Type B pancreatic cell (in vitro differentiated cells): ENCODE data around the gene MAD1L1. TPM values are rescaled to one million over a fixed set of nuclear protein-coding genes. Genes with fewer than 3 reads are reported as not detected.

ENCODE experiments used
- DNase-seq: peaks from one replicate; pipeline ENCODE4 v3.0.0; 2021; ENCODE audit warnings: mixed read lengths; ENCODE audit not compliant: unreplicated experiment; ENCODE audit errors: extremely low spot score
- H3K27ac Mint-ChIP-seq: 2 replicates; pipeline ENCODE4 v1.8.0; 2021; ENCODE audit warnings: mild to moderate bottlenecking, mixed read lengths
- H3K27me3 Mint-ChIP-seq: 2 replicates; pipeline ENCODE4 v1.8.0; 2021; ENCODE audit warnings: mixed read lengths
- H3K36me3 Mint-ChIP-seq: 2 replicates; pipeline ENCODE4 v1.8.0; 2021; ENCODE audit warnings: mixed read lengths
- H3K4me1 Mint-ChIP-seq: one replicate; pipeline ENCODE4 v1.8.0; 2021; ENCODE audit warnings: mixed read lengths; ENCODE audit not compliant: unreplicated experiment
- H3K4me3 Mint-ChIP-seq: 2 replicates; pipeline ENCODE4 v1.8.0; 2021; ENCODE audit warnings: mild to moderate bottlenecking, mixed read lengths
- H3K9me3 Mint-ChIP-seq: 2 replicates; pipeline ENCODE4 v1.8.0; 2021; ENCODE audit warnings: mixed read lengths
- CTCF ChIP-seq: fragments of 200-600 bp; sonication (generic); conservative IDR thresholded peaks from 2 replicates; pipeline ENCODE4 v1.5.0; 2021; ENCODE audit warnings: antibody characterized with exemption, mild to moderate bottlenecking
- long read RNA-seq: library from polyadenylated mRNA; unstranded; transcript quantifications from one replicate; pipeline ENCODE4 v2.0.0, GENCODE V29; 2020
- total RNA-seq: library from RNA; stranded (reverse); gene quantifications from 2 replicates; pipeline ENCODE4 v1.2.1, GENCODE V29; 2021; ENCODE audit warnings: low replicate concordance

Gene MAD1L1
- 32.0 and 40.7 TPM in 2 replicates for total RNA-seq
- long read RNA-seq, transcript MAD1L1-204 (19 exons, 2,991 nt), result major isoform, 5 of 46 reads
- long read RNA-seq, partial matches to known transcripts, result 4 of 46 reads
- long read RNA-seq, other reads (novel, unspliced or antisense), result 35 of 46 reads

GRCh38 chr7:2232766-2233520 lies at the start of gene MAD1L1:
Gene MAD1L1, minus strand, starts transcription at chr7:2232945. Its CDS starts 2,812 bp downstream, at chr7:2230133.
- Mint-ChIP-seq H3K36me3 (peaks cover 9% of the 10 kb centered on the region), H3K27me3 (no peaks in the 10 kb centered on the region), H3K27ac (peak within 1 kb of the TSS; percentile 83), H3K9me3 (no peaks in the 10 kb centered on the region), H3K4me3 (peak within 1 kb of the TSS; percentile 92), H3K4me1 (peaks cover 10% of the 10 kb centered on the region)
- TF ChIP-seq CTCF, result peak; percentile 20
- DNase-seq, result peak; percentile 94

- no peak for DNase-seq
- H3K27ac Mint-ChIP-seq, result peak overlapping the region; percentile 55
Observed at GRCh38 chr7:2282185-2282751, 49.5 kb upstream of the MAD1L1 start.

GRCh38 chr7:2281541-2281940 lies 48.8 kb upstream of the MAD1L1 start:
- Mint-ChIP-seq H3K27ac (peak overlapping the region; percentile 55), H3K36me3 (peaks cover 3% of the 10 kb centered on the region), H3K27me3 (no peaks in the 10 kb centered on the region), H3K9me3 (no peaks in the 10 kb centered on the region), H3K4me1 (peaks cover 20% of the 10 kb centered on the region), H3K4me3 (peak overlapping the region; percentile 28)
- no peak for DNase-seq
- TF ChIP-seq CTCF, result no peak

More at GRCh38 chr7:2282185-2282751, 49.5 kb upstream of the MAD1L1 start:
- H3K4me3 Mint-ChIP-seq, result peak overlapping the region; percentile 12
- H3K36me3 Mint-ChIP-seq, result no peaks in the 10 kb centered on the region
- peaks cover 20% of the 10 kb centered on the region for H3K4me1 Mint-ChIP-seq
- H3K27me3 Mint-ChIP-seq, result no peaks in the 10 kb centered on the region
- no peak for TF ChIP-seq CTCF
- H3K9me3 Mint-ChIP-seq, result no peaks in the 10 kb centered on the region

- H3K27ac Mint-ChIP-seq, result no peak overlapping the region
- H3K27me3 Mint-ChIP-seq, result no peaks in the 10 kb centered on the region
- H3K36me3 Mint-ChIP-seq, result peaks cover 3% of the 10 kb centered on the region
- H3K9me3 Mint-ChIP-seq, result no peaks in the 10 kb centered on the region
- TF ChIP-seq CTCF, result no peak
- no peak overlapping the region for H3K4me3 Mint-ChIP-seq
- DNase-seq, result no peak
- H3K4me1 Mint-ChIP-seq, result peaks cover 20% of the 10 kb centered on the region
Observed at GRCh38 chr7:2280424-2280823, 47.7 kb upstream of the MAD1L1 start.

- Mint-ChIP-seq H3K4me1 (peaks cover 20% of the 10 kb centered on the region), H3K9me3 (no peaks in the 10 kb centered on the region), H3K27me3 (no peaks in the 10 kb centered on the region), H3K36me3 (peaks cover 3% of the 10 kb centered on the region), H3K27ac (peak overlapping the region; percentile 24), H3K4me3 (peak overlapping the region; percentile 32)
- TF ChIP-seq CTCF, result no peak
- DNase-seq, result no peak
Observed at GRCh38 chr7:2279896-2280295, 47.2 kb upstream of the MAD1L1 start.
